Ovary (tissue), 9 donors: ENCODE measurements around the gene ERAL1. TPM values are rescaled to one million over a fixed set of nuclear protein-coding genes. Genes with fewer than 3 reads are reported as not detected.

ENCODE experiments used
- DNase-seq, 5 donors: peaks; one replicate each; pipeline ENCODE4 v3.0.0-alpha.2; 2019 to 2020
- H3K27ac ChIP-seq, 2 donors: fragments of 200-600 bp; one replicate each; pipeline versions ENCODE4 v1.5.1 to v1.8.0; 2019 to 2022
- H3K27me3 ChIP-seq: fragments of 200-600 bp; one replicate; pipeline ENCODE4 v1.8.0; 2022
- H3K36me3 ChIP-seq: fragments of 200-600 bp; sonication (generic); one replicate; pipeline ENCODE4 v1.5.1; 2019
- H3K4me1 ChIP-seq: one replicate; pipeline ENCODE4 v1.8.1; 2013; ENCODE audit warnings: mild to moderate bottlenecking, moderate library complexity; ENCODE audit not compliant: insufficient read depth
- H3K4me3 ChIP-seq: fragments of 200-600 bp; sonication (generic); one replicate; pipeline ENCODE4 v1.5.1; 2017
- H3K9me3 ChIP-seq, 2 donors: fragments of 200-600 bp in 1 of 2; sonication (generic) in 1 of 2; one replicate each; pipeline versions ENCODE4 v1.5.1 to v1.8.1; 2013 to 2019; ENCODE audit warnings: mild to moderate bottlenecking in 1 of 2, moderate library complexity in 1 of 2
- EP300 ChIP-seq: sonication (generic); formaldehyde crosslinking; IDR thresholded peaks from one replicate; pipeline ENCODE4 v1.6.1; 2017; ENCODE audit warnings: antibody characterized with exemption
- POLR2A ChIP-seq: fragments of 450-650 bp; IDR thresholded peaks from one replicate; pipeline ENCODE4 v1.6.1; 2017; ENCODE audit warnings: antibody characterized with exemption, mild to moderate bottlenecking, moderate library complexity
- WGBS, 3 donors: extraction: QIAGEN DNeasy Blood & Tissue Kit in 1 of 3; methylation state at CpG; one replicate each; pipeline versions ENCODE4 v1.1.5 to v1.1.7; 2013 to 2017; 5-methylcytosine and 5-hydroxymethylcytosine counted together
- intact Hi-C, 4 donors: fragments of 100-400 bp; cut with DNase I; formaldehyde crosslinking; loops; one replicate each; pipeline versions ENCODE4 v1.11.0 to v1.15.1; 2022 to 2023
- polyA plus RNA-seq, 2 donors: library from polyadenylated mRNA; stranded (reverse); fragments of 200-250 nt in 1 of 2; fragments of 350-450 nt in 1 of 2; fragmentation: Illumina TruSeq in 1 of 2; extraction: RNeasy Lipid Tissue Mini Kit (QIAGEN cat#74804) in 1 of 2; gene quantifications; one replicate each; pipeline ENCODE4 v1.2.3, GENCODE V29; 2013 to 2014
- total RNA-seq, 7 donors: library from RNA; depleted of rRNA in 2 of 7; stranded (reverse); fragments of >200 nt in 2 of 7; fragmentation: NEBNext Ultra II Directional in 3 of 7; extraction: Animal tissue kit (Norgen Biotek cat#: 25700) in 3 of 7; gene quantifications; one replicate each; pipeline versions ENCODE4 v1.1.0 to v1.2.4, GENCODE V29; 2016 to 2023
- TF ChIP-seq, protein P1 (sequence below), 3 donors: fragments of 450-650 bp in 2 of 3; fragments of 200-600 bp in 1 of 3; IDR thresholded peaks; one replicate each; pipeline versions ENCODE4 v1.5.1 to v1.8.0; 2016 to 2022; ENCODE audit warnings: antibody characterized with exemption in 3 of 3, mild to moderate bottlenecking in 1 of 3
- donor health status: DM: no; HTN: no; CAD: no; lungs with moderate emphysema.
- donor health status: DM: no; HTN: no; CAD: no.
- donor health status: Bipolar disorder and iron deficiency.
- donor health status: DM: yes; HTN: yes; CAD: no.
- donor health status: DM: no; HTN: no; CAD: no.
- donor health status: DM: yes; HTN: yes; CAD: no.

ERAL1 gene
- total and polyA plus RNA-seq, 9 donors = 18.8 to 61.9 (median 28.9) TPM

- DNase-seq = no peak
- Histone ChIP-seq H3K27ac (no peak overlapping the region), H3K9me3 (no peaks in the 10 kb centered on the region), H3K27me3 (no peaks in the 10 kb centered on the region), H3K4me3 (no peak overlapping the region), H3K4me1 (peaks cover 7% of the 10 kb centered on the region), H3K36me3 (no peaks in the 10 kb centered on the region)
- WGBS, 3 donors = 57 to 68% (median 64%) methylated on average over 4 of the region's 4 CpGs
- TF ChIP-seq, protein P1, sequence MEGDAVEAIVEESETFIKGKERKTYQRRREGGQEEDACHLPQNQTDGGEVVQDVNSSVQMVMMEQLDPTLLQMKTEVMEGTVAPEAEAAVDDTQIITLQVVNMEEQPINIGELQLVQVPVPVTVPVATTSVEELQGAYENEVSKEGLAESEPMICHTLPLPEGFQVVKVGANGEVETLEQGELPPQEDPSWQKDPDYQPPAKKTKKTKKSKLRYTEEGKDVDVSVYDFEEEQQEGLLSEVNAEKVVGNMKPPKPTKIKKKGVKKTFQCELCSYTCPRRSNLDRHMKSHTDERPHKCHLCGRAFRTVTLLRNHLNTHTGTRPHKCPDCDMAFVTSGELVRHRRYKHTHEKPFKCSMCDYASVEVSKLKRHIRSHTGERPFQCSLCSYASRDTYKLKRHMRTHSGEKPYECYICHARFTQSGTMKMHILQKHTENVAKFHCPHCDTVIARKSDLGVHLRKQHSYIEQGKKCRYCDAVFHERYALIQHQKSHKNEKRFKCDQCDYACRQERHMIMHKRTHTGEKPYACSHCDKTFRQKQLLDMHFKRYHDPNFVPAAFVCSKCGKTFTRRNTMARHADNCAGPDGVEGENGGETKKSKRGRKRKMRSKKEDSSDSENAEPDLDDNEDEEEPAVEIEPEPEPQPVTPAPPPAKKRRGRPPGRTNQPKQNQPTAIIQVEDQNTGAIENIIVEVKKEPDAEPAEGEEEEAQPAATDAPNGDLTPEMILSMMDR (IDR thresholded peaks at IDR 0.05) = no peak
- TF ChIP-seq EP300 (no peak), POLR2A (no peak)
- intact Hi-C loops = loop anchor here in 2 of 4 donors (5.0 to 10.0 kb wide), 3 partner anchors 60 to 150 kb away; partner anchors contain the start of gene FAM222B (in 1 of the 2)
Observed at GRCh38 chr17:28904800-28905199, 50.0 kb downstream of the ERAL1 start.

DNA sequence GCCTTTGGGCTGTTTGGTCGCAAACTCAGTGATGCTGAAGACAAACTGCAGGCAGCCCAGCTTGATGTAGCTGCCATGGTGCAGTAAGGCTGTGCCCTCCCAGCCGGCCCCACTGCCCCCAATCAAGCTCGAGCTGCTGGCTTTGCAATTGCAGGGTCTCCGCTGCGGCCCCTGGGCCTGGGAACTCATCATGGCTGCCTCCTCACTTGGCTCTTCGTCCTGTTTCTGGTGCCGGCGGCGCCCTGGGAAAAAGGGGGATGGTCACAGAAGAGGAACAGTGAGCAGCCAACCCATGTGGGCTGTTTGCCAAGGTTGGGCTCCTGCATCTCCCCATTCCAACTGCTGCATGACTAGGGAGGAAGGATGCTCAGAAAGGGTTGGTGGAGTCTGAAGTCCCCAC is 51.5 kb downstream of the ERAL1 start:
- intact Hi-C loops = loop anchor here in 1 of 4 donors (10.0 kb wide), 2 partner anchors 61 to 151 kb away; partner anchors contain the start of gene FAM222B
- no peak overlapping the region for H3K4me3 ChIP-seq
- DNase-seq = no peak
- no peaks in the 10 kb centered on the region for H3K27me3 ChIP-seq
- H3K36me3 ChIP-seq = no peaks in the 10 kb centered on the region
- H3K9me3 ChIP-seq = no peaks in the 10 kb centered on the region
- peaks cover 7% of the 10 kb centered on the region for H3K4me1 ChIP-seq
- whole genome bisulfite sequencing, 3 donors = 76 to 86% (median 80%) methylated on average over 9 of the region's 9 CpGs
- H3K27ac ChIP-seq = no peak overlapping the region
- TF ChIP-seq, protein P1 (IDR thresholded peaks at IDR 0.05) = no peak
- TF ChIP-seq EP300 = no peak
- TF ChIP-seq POLR2A = no peak

DNA sequence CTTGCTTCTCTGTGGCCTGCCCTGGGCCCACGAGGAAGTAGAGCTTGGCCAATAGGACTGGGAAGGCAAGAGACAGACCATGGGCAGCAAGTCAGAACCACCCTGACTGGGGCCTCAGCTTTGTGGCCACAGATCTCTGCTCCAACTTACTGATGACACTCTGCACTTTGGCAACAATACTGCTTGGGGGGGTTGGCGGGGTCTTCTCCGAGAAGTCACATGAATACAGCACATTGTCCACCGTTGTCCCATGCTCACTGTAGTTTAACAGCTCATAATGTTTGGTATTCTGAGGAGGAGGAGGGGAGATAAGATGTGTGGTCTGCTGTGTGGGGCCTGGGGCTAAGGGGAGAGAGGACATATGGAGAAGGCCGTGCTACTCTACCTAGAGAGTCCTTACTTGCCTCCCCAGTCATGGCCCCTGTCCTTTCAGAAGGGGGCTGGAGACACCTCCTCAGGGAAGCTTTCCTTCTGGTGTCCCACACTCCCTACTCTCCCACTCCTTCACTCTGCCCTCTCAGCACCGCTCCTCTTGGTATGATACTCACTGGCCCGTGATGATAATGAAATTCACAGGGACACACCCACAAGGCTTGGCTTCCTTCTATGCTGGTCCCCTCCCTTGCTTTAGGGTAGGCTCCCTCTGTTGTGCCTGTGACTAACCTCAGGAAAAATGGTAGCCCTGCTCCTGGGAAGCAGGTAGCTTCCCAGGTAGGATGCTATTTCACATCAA is 52.1 kb downstream of the ERAL1 start:
- TF ChIP-seq EP300 (no peak), POLR2A (no peak)
- TF ChIP-seq, protein P1 (IDR thresholded peaks at IDR 0.05) = no peak
- H3K27me3 ChIP-seq = no peaks in the 10 kb centered on the region
- peak overlapping the region in 1 of 2 donors; percentile 33 for H3K27ac ChIP-seq
- 56 to 65% (median 56%) methylated on average over 7 of the region's 7 CpGs for WGBS, 3 donors
- intact Hi-C loops = loop anchor here in 1 of 4 donors (10.0 kb wide), 2 partner anchors 62 to 152 kb away; partner anchors contain the start of gene FAM222B
- peaks cover 7% of the 10 kb centered on the region for H3K4me1 ChIP-seq
- no peak overlapping the region for H3K4me3 ChIP-seq
- DNase-seq = no peak
- H3K36me3 ChIP-seq = no peaks in the 10 kb centered on the region
- H3K9me3 ChIP-seq = no peaks in the 10 kb centered on the region

- Histone ChIP-seq H3K4me1 (peaks cover 7% of the 10 kb centered on the region), H3K9me3 (no peaks in the 10 kb centered on the region), H3K27me3 (no peaks in the 10 kb centered on the region), H3K27ac (peak overlapping the region in 1 of 2 donors; percentile 67), H3K36me3 (no peaks in the 10 kb centered on the region), H3K4me3 (no peak overlapping the region)
- WGBS, 3 donors = 14 to 29% (median 25%) methylated on average over 3 of the region's 3 CpGs
- TF ChIP-seq EP300 = no peak
- TF ChIP-seq, protein P1 (IDR thresholded peaks at IDR 0.05) = no peak
- TF ChIP-seq POLR2A = no peak
- peak in 2 of 5 donors; percentile 49 to 59 for DNase-seq
- intact Hi-C loops = loop anchor here in 1 of 4 donors (10.0 kb wide), 2 partner anchors 63 to 153 kb away; partner anchors contain the start of gene FAM222B
Observed at GRCh38 chr17:28907709-28908475, 53.1 kb downstream of the ERAL1 start.
